Keratinocyte (primary cell): ENCODE results near the gene BORCS5. TPM values are rescaled to one million over a fixed set of nuclear protein-coding genes. Genes with fewer than 3 reads are reported as not detected.

Experiments
- DNase-seq: peaks from one replicate; pipeline ENCODE4 v3.0.0-alpha.2; 2011; ENCODE audit warnings: low read depth, missing footprints, low spot score
- FAIRE-seq: peaks from 2 replicates; lab custom pipeline; 2011; peaks lifted over from hg19 to GRCh38; lab: Jason Lieb, UNC
- H2AFZ ChIP-seq: 2 replicates; pipeline ENCODE4 v1.6.0; 2012; ENCODE audit warnings: low read length, control low read depth, inconsistent platforms; ENCODE audit not compliant: control insufficient read depth
- H3K27ac ChIP-seq: 2 replicates; pipeline ENCODE4 v1.5.1; 2011; ENCODE audit warnings: low read length; ENCODE audit not compliant: control insufficient read depth, insufficient read depth
- H3K27me3 ChIP-seq: 3 replicates; pipeline ENCODE4 v1.6.0; 2011; ENCODE audit warnings: low read length; ENCODE audit not compliant: control insufficient read depth, insufficient read depth; ENCODE audit errors: extremely low read depth
- H3K36me3 ChIP-seq, 2 experiments: 2 replicates in 1 of 2; 3 replicates in 1 of 2; pipeline ENCODE4 v1.5.1; 2011; ENCODE audit warnings: low read length in 2 of 2, mild to moderate bottlenecking in 1 of 2; ENCODE audit not compliant: control insufficient read depth in 2 of 2, insufficient read depth in 2 of 2; ENCODE audit errors: extremely low read depth in 1 of 2
- H3K4me1 ChIP-seq: 3 replicates; pipeline ENCODE4 v1.5.1; 2011; ENCODE audit warnings: low read length; ENCODE audit not compliant: control insufficient read depth, insufficient read depth; ENCODE audit errors: extremely low read depth
- H3K4me2 ChIP-seq: 3 replicates; pipeline ENCODE4 v1.6.0; 2011; ENCODE audit warnings: low read depth, low read length; ENCODE audit not compliant: control insufficient read depth, insufficient read depth; ENCODE audit errors: extremely low read depth
- H3K4me3 ChIP-seq, 3 experiments: fragments of 200-600 bp in 1 of 3; sonication (generic) in 1 of 3; 2 replicates in 2 of 3; 3 replicates in 1 of 3; pipeline ENCODE4 v1.5.1; 2011 to 2016; ENCODE audit warnings: low read length in 3 of 3, mild to moderate bottlenecking in 3 of 3, control low read depth in 2 of 3, inconsistent platforms in 1 of 3, low read depth in 1 of 3, mixed read lengths in 1 of 3, mixed run types in 1 of 3, moderate library complexity in 1 of 3; ENCODE audit not compliant: control insufficient read depth in 2 of 3, insufficient read depth in 2 of 3; ENCODE audit errors: extremely low read depth in 1 of 3
- H3K79me2 ChIP-seq: 2 replicates; pipeline ENCODE4 v1.6.0; 2012; ENCODE audit warnings: low read length; ENCODE audit not compliant: control insufficient read depth, insufficient read depth
- H3K9ac ChIP-seq: 3 replicates; pipeline ENCODE4 v1.6.0; 2011; ENCODE audit warnings: low read length; ENCODE audit not compliant: control insufficient read depth, insufficient read depth; ENCODE audit errors: extremely low read depth
- H3K9me1 ChIP-seq: 3 replicates; pipeline ENCODE4 v1.6.0; 2011; ENCODE audit warnings: low read length; ENCODE audit not compliant: control insufficient read depth, insufficient read depth; ENCODE audit errors: extremely low read depth
- H3K9me3 ChIP-seq: 2 replicates; pipeline ENCODE4 v1.5.1; 2012; ENCODE audit warnings: low read depth, low read length; ENCODE audit not compliant: control insufficient read depth
- H4K20me1 ChIP-seq: 3 replicates; pipeline ENCODE4 v1.6.0; 2011; ENCODE audit warnings: low read length; ENCODE audit not compliant: control insufficient read depth, insufficient read depth; ENCODE audit errors: extremely low read depth
- EZH2 ChIP-seq: IDR thresholded peaks from one replicate; pipeline ENCODE4 v1.6.1; 2012; ENCODE audit warnings: inconsistent platforms, mild to moderate bottlenecking, low read length, moderate library complexity
- dilution Hi-C: fragments of 300-500 bp; cut with MboI; formaldehyde crosslinking; loops from one replicate; pipeline ENCODE4 v1.7.0; 2020; ENCODE audit warnings: low sequenced_read_pairs; ENCODE audit not compliant: extremely low pct_ligation_motif_present
- polyA plus RNA-seq, 5 experiments: library from polyadenylated mRNA; depleted of rRNA in 3 of 5; stranded (reverse) in 3 of 5; stranded (forward) in 1 of 5; unstranded in 1 of 5; fragments of >200 nt; gene quantifications; 1 replicate in 1 of 5; 2 replicates in 3 of 5; 3 replicates in 1 of 5; pipeline versions ENCODE4 v1.2.1 to v1.2.3, GENCODE V29; 2011 to 2012; ENCODE audit warnings: missing spikeins in 2 of 5, low read depth in 1 of 5, low replicate concordance in 1 of 5
- TF ChIP-seq, protein P1 (sequence below), 3 experiments: IDR thresholded peaks in 1 of 3; conservative IDR thresholded peaks in 1 of 3; optimal IDR thresholded peaks in 1 of 3; 2 replicates in 2 of 3; 3 replicates in 1 of 3; pipeline versions ENCODE3 to v1.5.1; 2011; ENCODE audit warnings: low read length in 3 of 3, mild to moderate bottlenecking in 3 of 3, moderate library complexity in 2 of 3, control low read depth in 1 of 3, inconsistent platforms in 1 of 3; ENCODE audit not compliant: insufficient read depth in 2 of 3; ENCODE audit errors: extremely low read depth in 1 of 3

The BORCS5 gene
- polyA plus RNA-seq, 1 donor (not counting 4 experiments of a cell fraction or from before 2014, with no cell fraction given) = 5.4 TPM

DNA sequence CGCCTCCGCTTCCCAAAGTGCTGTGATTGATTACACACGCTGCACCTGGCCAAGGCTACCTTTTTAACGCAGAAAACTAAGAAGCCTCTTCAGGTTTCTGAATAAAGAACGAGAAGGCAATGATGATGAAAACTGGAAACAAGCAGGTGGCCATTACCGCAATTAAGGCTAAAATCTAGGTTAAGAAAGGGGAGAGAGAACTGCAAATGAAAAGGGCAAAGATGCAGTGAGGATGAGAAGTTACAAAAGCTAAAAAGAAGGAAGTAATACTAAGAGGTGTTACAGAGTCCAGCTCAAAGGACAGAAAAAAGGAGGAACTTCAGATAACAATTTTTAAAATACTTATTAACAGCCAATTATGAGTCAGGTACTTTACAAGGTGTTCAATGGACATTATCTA is 126.1 kb downstream of the BORCS5 start:
- Histone ChIP-seq H3K4me1 (no peaks in the 10 kb centered on the region), H3K4me2 (no peak overlapping the region), H3K4me3 (no peak overlapping the region), H3K79me2 (no peaks in the 10 kb centered on the region), H3K27me3 (no peaks in the 10 kb centered on the region), H3K9ac (no peak overlapping the region), H3K9me3 (no peaks in the 10 kb centered on the region), H3K27ac (no peak overlapping the region), H2AFZ (no peak overlapping the region), H3K36me3 (peaks cover 0 to 12% of the 10 kb centered on the region in 2 experiments), H4K20me1 (no peaks in the 10 kb centered on the region), H3K9me1 (no peaks in the 10 kb centered on the region)
- FAIRE-seq (no peak), DNase-seq (no peak)
- dilution Hi-C loops = no loop called here
- TF ChIP-seq, protein P1, sequence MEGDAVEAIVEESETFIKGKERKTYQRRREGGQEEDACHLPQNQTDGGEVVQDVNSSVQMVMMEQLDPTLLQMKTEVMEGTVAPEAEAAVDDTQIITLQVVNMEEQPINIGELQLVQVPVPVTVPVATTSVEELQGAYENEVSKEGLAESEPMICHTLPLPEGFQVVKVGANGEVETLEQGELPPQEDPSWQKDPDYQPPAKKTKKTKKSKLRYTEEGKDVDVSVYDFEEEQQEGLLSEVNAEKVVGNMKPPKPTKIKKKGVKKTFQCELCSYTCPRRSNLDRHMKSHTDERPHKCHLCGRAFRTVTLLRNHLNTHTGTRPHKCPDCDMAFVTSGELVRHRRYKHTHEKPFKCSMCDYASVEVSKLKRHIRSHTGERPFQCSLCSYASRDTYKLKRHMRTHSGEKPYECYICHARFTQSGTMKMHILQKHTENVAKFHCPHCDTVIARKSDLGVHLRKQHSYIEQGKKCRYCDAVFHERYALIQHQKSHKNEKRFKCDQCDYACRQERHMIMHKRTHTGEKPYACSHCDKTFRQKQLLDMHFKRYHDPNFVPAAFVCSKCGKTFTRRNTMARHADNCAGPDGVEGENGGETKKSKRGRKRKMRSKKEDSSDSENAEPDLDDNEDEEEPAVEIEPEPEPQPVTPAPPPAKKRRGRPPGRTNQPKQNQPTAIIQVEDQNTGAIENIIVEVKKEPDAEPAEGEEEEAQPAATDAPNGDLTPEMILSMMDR (optimal IDR thresholded peaks at IDR 0.05 in 1 of 3, IDR thresholded peaks at IDR 0.05 in 1 of 3, conservative IDR thresholded peaks at IDR 0.05 in 1 of 3; ENCODE audit: extremely low read depth in 1 of 3, insufficient read depth in 2 of 3, low read length in 3 of 3) = no peak
- no peak for TF ChIP-seq EZH2

DNA sequence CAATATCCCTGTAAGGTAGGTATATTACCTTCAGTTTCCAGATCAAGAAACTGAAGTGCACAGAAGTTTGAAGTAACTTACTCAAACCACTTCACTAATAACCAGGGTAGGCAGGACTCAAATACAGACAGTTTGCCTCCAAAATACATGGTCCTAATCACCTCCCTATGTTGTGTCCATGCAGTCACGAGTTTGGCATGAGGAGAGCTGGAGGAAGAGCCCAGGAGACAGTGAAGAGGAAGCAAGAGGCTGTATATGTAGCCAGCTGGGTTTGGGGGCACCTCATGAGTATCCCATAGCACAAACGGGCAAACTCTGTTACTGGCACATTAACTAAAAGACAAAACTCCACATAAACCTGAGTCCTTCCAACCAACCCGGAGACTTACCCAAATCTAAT is 126.6 kb downstream of the BORCS5 start:
- dilution Hi-C loops = no loop called here
- Histone ChIP-seq H4K20me1 (no peaks in the 10 kb centered on the region), H3K27ac (no peak overlapping the region), H3K4me3 (no peak overlapping the region), H3K9me3 (no peaks in the 10 kb centered on the region), H3K4me2 (no peak overlapping the region), H3K9ac (no peak overlapping the region), H3K9me1 (no peaks in the 10 kb centered on the region), H3K4me1 (no peaks in the 10 kb centered on the region), H3K79me2 (no peaks in the 10 kb centered on the region), H2AFZ (no peak overlapping the region), H3K36me3 (peaks cover 0 to 12% of the 10 kb centered on the region in 2 experiments), H3K27me3 (no peaks in the 10 kb centered on the region)
- no peak for TF ChIP-seq EZH2
- TF ChIP-seq, protein P1 (optimal IDR thresholded peaks at IDR 0.05 in 1 of 3, IDR thresholded peaks at IDR 0.05 in 1 of 3, conservative IDR thresholded peaks at IDR 0.05 in 1 of 3; ENCODE audit: extremely low read depth in 1 of 3, insufficient read depth in 2 of 3, low read length in 3 of 3) = no peak
- no peak for FAIRE-seq
- no peak for DNase-seq
